IMR-90 (cell line): ENCODE results near the gene OR13F1. TPM values are rescaled to one million over a fixed set of nuclear protein-coding genes. Genes with fewer than 3 reads are reported as not detected.

Source experiments
- ATAC-seq: fragments of 200-7000 bp; cut with Tn5 transposase; 2 replicates; pipeline ENCODE4 v1.9.1; 2020; ENCODE audit warnings: low read depth, mild to moderate bottlenecking, moderate library complexity
- BruUV-seq: library from RNA; stranded (reverse); fragments of 400-500 nt; replicated peaks from 2 replicates; lab custom pipeline; 2021; lab: Mats Ljungman, UMichigan
- CTCF ChIA-PET: fragments of 300-600 bp; formaldehyde crosslinking; extraction: SDS; loops from one replicate; lab custom pipeline; 2021; ENCODE audit warnings: antibody characterized with exemption; lab: Yijun Ruan, JAX
- POLR2A ChIA-PET: fragments of 300-600 bp; sonication (Branson Sonifier 250); formaldehyde crosslinking; loops from one replicate; lab custom pipeline; 2022; ENCODE audit warnings: antibody characterized with exemption; ENCODE audit not compliant: unreplicated experiment; lab: Charles Lee
- DNase-seq: peaks from one replicate; pipeline ENCODE4 v3.0.0; 2013
- H2AFZ ChIP-seq: replicated peaks from 2 replicates; pipeline ENCODE3; 2013; ENCODE audit warnings: low read length, mild to moderate bottlenecking; ENCODE audit not compliant: poor library complexity
- H2AK5ac ChIP-seq: 2 replicates; pipeline ENCODE4 v1.6.1; 2013; ENCODE audit warnings: low read depth, low read length, inconsistent platforms
- H2AK9ac ChIP-seq: replicated peaks from 2 replicates; pipeline ENCODE3; 2013; ENCODE audit warnings: mild to moderate bottlenecking, low read depth, low read length, moderate library complexity; ENCODE audit not compliant: poor library complexity
- H2BK120ac ChIP-seq: 2 replicates; pipeline ENCODE4 v1.6.1; 2013; ENCODE audit warnings: low read depth, low read length, inconsistent platforms
- H2BK15ac ChIP-seq: 3 replicates; pipeline ENCODE4 v1.6.1; 2013; ENCODE audit warnings: low read depth, low read length, inconsistent platforms
- H2BK20ac ChIP-seq: 2 replicates; pipeline ENCODE4 v1.6.1; 2013; ENCODE audit warnings: low read depth, mild to moderate bottlenecking, inconsistent platforms, low read length, moderate library complexity
- H2BK5ac ChIP-seq: 2 replicates; pipeline ENCODE4 v1.6.1; 2013; ENCODE audit warnings: mild to moderate bottlenecking, low read depth, low read length, inconsistent platforms; ENCODE audit not compliant: poor library complexity, severe bottlenecking
- H3K14ac ChIP-seq: replicated peaks from 2 replicates; pipeline ENCODE4 v1.6.1; 2013; ENCODE audit warnings: low read depth, low read length, inconsistent platforms
- H3K18ac ChIP-seq: 2 replicates; pipeline ENCODE4 v1.6.1; 2013; ENCODE audit warnings: low read depth, low read length, control low read depth
- H3K23ac ChIP-seq: 2 replicates; pipeline ENCODE4 v1.6.1; 2013; ENCODE audit warnings: low read depth, low read length, inconsistent platforms
- H3K27ac ChIP-seq: 2 replicates; pipeline ENCODE4 v1.5.1; 2013; ENCODE audit warnings: mild to moderate bottlenecking, control low read depth, low read length; ENCODE audit not compliant: insufficient read depth
- H3K27me3 ChIP-seq: 2 replicates; pipeline ENCODE4 v1.6.1; 2013; ENCODE audit warnings: low read length; ENCODE audit not compliant: control insufficient read depth, insufficient read depth
- H3K36me3 ChIP-seq: 2 replicates; pipeline ENCODE4 v1.6.1; 2013; ENCODE audit warnings: low read length, mixed read lengths; ENCODE audit not compliant: control insufficient read depth, insufficient read depth
- H3K4ac ChIP-seq: 2 replicates; pipeline ENCODE4 v1.6.1; 2013; ENCODE audit warnings: low read depth, low read length, inconsistent platforms
- H3K4me1 ChIP-seq: 2 replicates; pipeline ENCODE4 v1.6.1; 2013; ENCODE audit warnings: low read length, mixed read lengths; ENCODE audit not compliant: control insufficient read depth, insufficient read depth
- H3K4me2 ChIP-seq: 2 replicates; pipeline ENCODE4 v1.6.1; 2013; ENCODE audit warnings: low read depth, mild to moderate bottlenecking, control low read depth, low read length, moderate library complexity
- H3K4me3 ChIP-seq: 2 replicates; pipeline ENCODE4 v1.5.1; 2013; ENCODE audit warnings: low read depth, mild to moderate bottlenecking, control low read depth, low read length, moderate library complexity; ENCODE audit not compliant: insufficient read depth
- H3K56ac ChIP-seq: 2 replicates; pipeline ENCODE4 v1.6.1; 2013; ENCODE audit warnings: low read length, inconsistent platforms; ENCODE audit not compliant: insufficient read depth; ENCODE audit errors: extremely low read depth
- H3K79me1 ChIP-seq, 2 experiments: 2 replicates each; pipeline ENCODE4 v1.6.1; 2013; ENCODE audit warnings: low read length in 2 of 2, inconsistent platforms in 1 of 2, low read depth in 1 of 2
- H3K9ac ChIP-seq: 2 replicates; pipeline ENCODE4 v1.6.1; 2013; ENCODE audit warnings: low read depth, low read length, control low read depth
- H3K9me1 ChIP-seq: 2 replicates; pipeline ENCODE4 v1.6.1; 2013; ENCODE audit warnings: low read length, inconsistent platforms; ENCODE audit not compliant: insufficient read depth
- H3K9me3 ChIP-seq: 2 replicates; pipeline ENCODE4 v1.6.1; 2013; ENCODE audit warnings: low read length; ENCODE audit not compliant: control insufficient read depth, insufficient read depth
- H4K20me1 ChIP-seq: 2 replicates; pipeline ENCODE4 v1.6.1; 2013; ENCODE audit warnings: low read length, inconsistent platforms; ENCODE audit not compliant: insufficient read depth
- H4K5ac ChIP-seq: 2 replicates; pipeline ENCODE4 v1.6.1; 2013; ENCODE audit warnings: mild to moderate bottlenecking, low read depth, low read length, control low read depth
- H4K8ac ChIP-seq, 2 experiments: 2 replicates each; pipeline ENCODE4 v1.6.1; 2013; ENCODE audit warnings: low read depth in 2 of 2, low read length in 2 of 2, control low read depth in 1 of 2, inconsistent platforms in 1 of 2
- H4K91ac ChIP-seq: 2 replicates; pipeline ENCODE4 v1.6.1; 2013; ENCODE audit warnings: low read depth, low read length, inconsistent platforms; ENCODE audit not compliant: insufficient read depth
- BHLHE40 ChIP-seq: fragments of 150-350 bp; IDR thresholded peaks from 2 replicates; pipeline ENCODE4 v1.6.1; 2016; ENCODE audit warnings: mild to moderate bottlenecking, low read depth, low read length
- CEBPB ChIP-seq: IDR thresholded peaks from 2 replicates; pipeline ENCODE4 v1.6.1; 2012; ENCODE audit warnings: low read depth, low read length, improper control_type of control experiment
- CHD1 ChIP-seq: IDR thresholded peaks from 2 replicates; pipeline ENCODE4 v1.6.1; 2012; ENCODE audit warnings: low read depth, low read length, improper control_type of control experiment
- FOS ChIP-seq: fragments of 150-350 bp; IDR thresholded peaks from 2 replicates; pipeline ENCODE4 v1.6.1; 2016; ENCODE audit warnings: low read depth, low read length
- MXI1 ChIP-seq: IDR thresholded peaks from 2 replicates; pipeline ENCODE4 v1.6.1; 2012; ENCODE audit warnings: low read depth, mild to moderate bottlenecking, low read length, moderate library complexity, borderline replicate concordance
- POLR2A ChIP-seq: IDR thresholded peaks from 2 replicates; pipeline ENCODE4 v1.6.1; 2012; ENCODE audit warnings: mild to moderate bottlenecking, low read depth, low read length
- SMC3 ChIP-seq: fragments of 150-350 bp; IDR thresholded peaks from 2 replicates; pipeline ENCODE4 v1.6.1; 2016; ENCODE audit warnings: low read depth, mild to moderate bottlenecking, antibody characterized with exemption, low read length, moderate library complexity
- WGBS, 2 experiments: methylation state at CpG; one replicate each; pipeline versions ENCODE4 v1.1.5 to v1.1.7; 2013; ENCODE audit warnings: missing lambda C conversion rate in 2 of 2; ENCODE audit not compliant: insufficient read length in 1 of 2; ENCODE audit errors: extremely low coverage in 2 of 2; 5-methylcytosine and 5-hydroxymethylcytosine counted together
- dilution Hi-C: fragments of 300-500 bp; cut with HindIII; formaldehyde crosslinking; loops from one replicate; pipeline ENCODE4 v1.14.3; 2018; ENCODE audit warnings: low sequenced_read_pairs; ENCODE audit not compliant: unreplicated experiment
- in situ Hi-C: fragments of 300-500 bp; cut with MboI; formaldehyde crosslinking; loops from 3 replicates; pipeline ENCODE4 v1.14.3; 2019; ENCODE audit warnings: low sequenced_read_pairs, inconsistent platforms, mixed read lengths
- intact Hi-C: fragments of 100-400 bp; cut with micrococcal nuclease; formaldehyde crosslinking; loops from 2 replicates; pipeline ENCODE4 v1.10.0; 2022
- polyA plus RNA-seq, 3 experiments: library from polyadenylated mRNA; depleted of rRNA; stranded (reverse); fragments of >200 nt; gene quantifications; 2 replicates each; pipeline ENCODE4 v1.2.3, GENCODE V29; 2012; ENCODE audit warnings: low replicate concordance in 1 of 3
- total RNA-seq: library from RNA; depleted of rRNA; stranded (reverse); fragments of >200 nt; gene quantifications from 2 replicates; pipeline ENCODE4 v1.2.3, GENCODE V29; 2012
- TF ChIP-seq, protein P1 (sequence below): fragments of 150-350 bp; IDR thresholded peaks from 2 replicates; pipeline ENCODE4 v1.6.1; 2016; ENCODE audit warnings: low read depth, mild to moderate bottlenecking, low read length, moderate library complexity, borderline replicate concordance

Gene OR13F1
- total and polyA plus RNA-seq, 2 of the 4 experiments (the other 2 are of a cell fraction): not detected

- H3K9me3 ChIP-seq: peaks cover 7% of the 10 kb centered on the region
- H2BK15ac ChIP-seq: no peak overlapping the region
- H3K23ac ChIP-seq: no peak overlapping the region
- no peaks in the 10 kb centered on the region for H3K79me1 ChIP-seq
- H4K5ac ChIP-seq: no peak overlapping the region
- DNase-seq: no peak
- no peaks in the 10 kb centered on the region for H4K20me1 ChIP-seq
- H3K36me3 ChIP-seq: no peaks in the 10 kb centered on the region
- dilution Hi-C loops: no loop called here
- no CpG with 5 or more reads among the region's 3 CpGs for WGBS, 2 experiments
- H3K56ac ChIP-seq: no peak overlapping the region
- no peaks in the 10 kb centered on the region for H3K9me1 ChIP-seq
- H3K18ac ChIP-seq: no peak overlapping the region
- H3K4me3 ChIP-seq: no peak overlapping the region
- no peak overlapping the region for H2BK20ac ChIP-seq
- ATAC-seq: no peak
- H3K9ac ChIP-seq: no peak overlapping the region
- ChIA-PET CTCF (no interaction called here), POLR2A (no interaction called here)
- no peak overlapping the region for H2AK9ac ChIP-seq
- in situ Hi-C loops: no loop called here
- no peak overlapping the region for H4K91ac ChIP-seq
- no peak overlapping the region for H4K8ac ChIP-seq
- intact Hi-C loops: no loop called here
- no peak overlapping the region for H2AFZ ChIP-seq
- TF ChIP-seq CHD1 (no peak), MXI1 (no peak), POLR2A (no peak), BHLHE40 (no peak), FOS (no peak), CEBPB (no peak), SMC3 (no peak)
- TF ChIP-seq, protein P1, sequence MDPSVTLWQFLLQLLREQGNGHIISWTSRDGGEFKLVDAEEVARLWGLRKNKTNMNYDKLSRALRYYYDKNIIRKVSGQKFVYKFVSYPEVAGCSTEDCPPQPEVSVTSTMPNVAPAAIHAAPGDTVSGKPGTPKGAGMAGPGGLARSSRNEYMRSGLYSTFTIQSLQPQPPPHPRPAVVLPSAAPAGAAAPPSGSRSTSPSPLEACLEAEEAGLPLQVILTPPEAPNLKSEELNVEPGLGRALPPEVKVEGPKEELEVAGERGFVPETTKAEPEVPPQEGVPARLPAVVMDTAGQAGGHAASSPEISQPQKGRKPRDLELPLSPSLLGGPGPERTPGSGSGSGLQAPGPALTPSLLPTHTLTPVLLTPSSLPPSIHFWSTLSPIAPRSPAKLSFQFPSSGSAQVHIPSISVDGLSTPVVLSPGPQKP: no peak
- no peak overlapping the region for H2AK5ac ChIP-seq
- no peaks in the 10 kb centered on the region for H3K27me3 ChIP-seq
- H3K4me2 ChIP-seq: no peak overlapping the region
- H2BK5ac ChIP-seq: no peak overlapping the region
- no peak overlapping the region for H2BK120ac ChIP-seq
- no peak overlapping the region for H3K27ac ChIP-seq
- no peak overlapping the region for H3K4ac ChIP-seq
- no peak overlapping the region for H3K14ac ChIP-seq
- no TSS peak for BruUV-seq
- no peaks in the 10 kb centered on the region for H3K4me1 ChIP-seq
Observed at GRCh38 chr9:104494808-104495207, 9.3 kb upstream of the OR13F1 start.
